HFFc6 (cell line): ENCODE measurements around the gene OR5B12. TPM values are rescaled to one million over a fixed set of nuclear protein-coding genes. Genes with fewer than 3 reads are reported as not detected.

ENCODE experiments used
- DNase-seq: peaks from one replicate; pipeline ENCODE4 v3.0.0-alpha.2; 2018
- H3K27ac Mint-ChIP-seq: 2 replicates; pipeline ENCODE4 v1.8.0; 2020; ENCODE audit warnings: mild to moderate bottlenecking, mixed read lengths
- H3K27me3 Mint-ChIP-seq: 2 replicates; pipeline ENCODE4 v1.8.0; 2021; ENCODE audit warnings: mild to moderate bottlenecking, moderate library complexity, mixed read lengths; ENCODE audit not compliant: insufficient read depth
- H3K36me3 Mint-ChIP-seq: 2 replicates; pipeline ENCODE4 v1.8.0; 2021; ENCODE audit warnings: low read depth, mixed read lengths
- H3K4me1 Mint-ChIP-seq: 2 replicates; pipeline ENCODE4 v1.8.0; 2020; ENCODE audit warnings: low read depth, mixed read lengths
- H3K4me3 Mint-ChIP-seq: 2 replicates; pipeline ENCODE4 v1.8.0; 2020; ENCODE audit warnings: mild to moderate bottlenecking, moderate library complexity, mixed read lengths
- H3K9me3 Mint-ChIP-seq: 2 replicates; pipeline ENCODE4 v1.8.0; 2020; ENCODE audit warnings: mild to moderate bottlenecking, mixed read lengths
- CTCF ChIP-seq: fragments of 200-600 bp; sonication (generic); IDR thresholded peaks from 2 replicates; pipeline ENCODE4 v1.5.0; 2021; ENCODE audit warnings: antibody characterized with exemption, mild to moderate bottlenecking
- long read RNA-seq: library from polyadenylated mRNA; unstranded; transcript quantifications from one replicate; pipeline ENCODE4 v2.0.0, GENCODE V29; 2019
- total RNA-seq, 6 experiments: library from RNA; stranded (reverse); fragmentation: NEBNext Ultra II Directional; extraction: Animal tissue kit (Norgen Biotek cat#: 25700); gene quantifications; 2 replicates in 1 of 6; 3 replicates in 5 of 6; pipeline ENCODE4 v1.2.3, GENCODE V29; 2021

Gene OR5B12
- not detected for total RNA-seq
- long read RNA-seq = 0 reads

DNA sequence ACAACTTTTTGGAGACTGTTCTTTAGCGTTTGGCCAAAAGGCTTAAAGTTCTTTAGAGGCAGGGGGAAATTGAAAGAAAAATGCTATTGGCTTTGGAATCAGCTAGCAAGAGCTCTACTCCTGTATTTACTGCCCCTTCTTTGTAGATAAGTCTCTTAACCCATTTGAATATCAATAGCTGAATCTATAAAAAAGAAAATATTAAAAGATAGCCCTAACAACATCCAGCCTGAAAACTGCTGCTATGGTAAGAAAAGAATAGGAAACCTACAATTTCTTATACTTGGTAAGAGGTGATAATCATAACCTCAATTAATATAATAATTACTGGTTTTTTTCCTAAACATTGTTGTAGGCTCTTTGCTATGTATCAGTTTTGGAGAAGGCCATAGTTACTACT is at the start of gene OR5B12:
Gene OR5B12 (minus strand): TSS at position 101 of the 400 bp plus-strand sequence. CDS start 2,085 bp downstream, outside the sequence.
- Mint-ChIP-seq H3K4me3 (no peak within 1 kb of the TSS), H3K27ac (no peak within 1 kb of the TSS), H3K9me3 (peaks cover 20% of the 10 kb centered on the region), H3K27me3 (peaks cover 4% of the 10 kb centered on the region; the same call in 1 of the 2 replicates), H3K36me3 (peaks cover 12% of the 10 kb centered on the region), H3K4me1 (peaks cover 10% of the 10 kb centered on the region; the same call in 1 of the 2 replicates)
- no peak for TF ChIP-seq CTCF
- no peak for DNase-seq

DNA sequence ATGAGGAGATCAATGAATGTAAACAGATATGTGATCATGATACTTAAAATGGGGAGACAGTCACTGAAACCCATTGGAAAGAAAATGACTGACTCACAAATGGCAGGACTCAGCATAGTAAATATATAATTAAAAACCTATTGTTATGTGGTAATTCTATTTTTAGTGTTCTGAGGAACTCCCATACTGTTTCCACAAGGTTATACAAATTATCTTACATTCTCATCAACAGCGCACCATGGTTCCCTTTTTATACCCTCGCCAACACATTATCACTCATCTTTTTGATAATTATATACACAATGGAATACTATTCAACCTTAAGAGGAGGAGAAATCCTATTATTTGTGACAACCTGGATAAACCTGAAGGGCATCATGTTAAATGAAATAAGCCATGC is 48.8 kb upstream of the OR5B12 start:
- no peaks in the 10 kb centered on the region; the same call in 1 of the 2 replicates for H3K36me3 Mint-ChIP-seq
- no peak for DNase-seq
- H3K4me3 Mint-ChIP-seq = no peak overlapping the region
- no peaks in the 10 kb centered on the region for H3K27me3 Mint-ChIP-seq
- no peaks in the 10 kb centered on the region for H3K9me3 Mint-ChIP-seq
- no peak for TF ChIP-seq CTCF
- no peak overlapping the region for H3K27ac Mint-ChIP-seq
- peaks cover 31% of the 10 kb centered on the region for H3K4me1 Mint-ChIP-seq

GRCh38 chr11:58487170-58487569 is 45.1 kb upstream of the OR5B12 start:
- Mint-ChIP-seq H3K9me3 (no peaks in the 10 kb centered on the region), H3K27ac (no peak overlapping the region), H3K27me3 (no peaks in the 10 kb centered on the region), H3K4me3 (no peak overlapping the region), H3K36me3 (no peaks in the 10 kb centered on the region; the same call in 1 of the 2 replicates), H3K4me1 (no peaks in the 10 kb centered on the region; the same call in 1 of the 2 replicates)
- TF ChIP-seq CTCF = no peak
- no peak for DNase-seq

- no peaks in the 10 kb centered on the region for H3K9me3 Mint-ChIP-seq
- TF ChIP-seq CTCF = no peak
- DNase-seq = no peak
- no peaks in the 10 kb centered on the region for H3K4me1 Mint-ChIP-seq
- no peak overlapping the region for H3K27ac Mint-ChIP-seq
- no peaks in the 10 kb centered on the region; the same call in 1 of the 2 replicates for H3K36me3 Mint-ChIP-seq
- H3K4me3 Mint-ChIP-seq = no peak overlapping the region
- H3K27me3 Mint-ChIP-seq = no peaks in the 10 kb centered on the region
These were observed 43.9 kb upstream of the OR5B12 start for GRCh38 chr11:58485961-58486360.

DNA sequence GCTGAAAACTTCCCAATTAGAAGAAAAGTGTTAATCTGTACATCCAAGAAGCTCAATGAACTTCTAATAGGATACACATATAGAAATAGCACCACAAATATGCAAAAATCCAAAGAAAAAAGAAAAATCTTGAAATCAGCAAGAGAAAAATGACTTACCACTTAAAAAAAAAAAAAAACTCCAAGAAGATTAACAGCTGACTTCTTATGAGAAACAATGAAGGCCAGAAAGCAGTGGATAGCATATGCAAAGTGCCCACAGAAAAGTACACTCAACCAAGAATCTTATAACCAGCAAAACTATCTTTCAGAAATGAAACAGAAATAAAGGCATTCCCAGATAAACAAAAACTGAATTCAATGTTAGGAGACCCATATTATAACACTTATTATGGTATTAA is 29.9 kb upstream of the OR5B12 start:
- Mint-ChIP-seq H3K27me3 (no peaks in the 10 kb centered on the region), H3K36me3 (peaks cover 20% of the 10 kb centered on the region), H3K9me3 (peaks cover 32% of the 10 kb centered on the region), H3K4me3 (no peak overlapping the region), H3K4me1 (no peaks in the 10 kb centered on the region), H3K27ac (no peak overlapping the region)
- DNase-seq = no peak
- TF ChIP-seq CTCF = no peak
